Activated naive CD4-positive, alpha-beta T cell treated with anti-CD3 and anti-CD28 coated beads, Interleukin-2, amount 50 U/mL, for 16 hours (primary cell): Measurements from ENCODE around the gene TRIM38.
"Not testable (repeated sequence)": the region's sequence is repeated elsewhere in the genome, so short reads cannot be mapped to it uniquely, and the experiment has no call there.

Experiments
- DNase-seq: peaks from one replicate; pipeline ENCODE4 v3.0.0-alpha.2; 2020

TRIM38 gene

DNA sequence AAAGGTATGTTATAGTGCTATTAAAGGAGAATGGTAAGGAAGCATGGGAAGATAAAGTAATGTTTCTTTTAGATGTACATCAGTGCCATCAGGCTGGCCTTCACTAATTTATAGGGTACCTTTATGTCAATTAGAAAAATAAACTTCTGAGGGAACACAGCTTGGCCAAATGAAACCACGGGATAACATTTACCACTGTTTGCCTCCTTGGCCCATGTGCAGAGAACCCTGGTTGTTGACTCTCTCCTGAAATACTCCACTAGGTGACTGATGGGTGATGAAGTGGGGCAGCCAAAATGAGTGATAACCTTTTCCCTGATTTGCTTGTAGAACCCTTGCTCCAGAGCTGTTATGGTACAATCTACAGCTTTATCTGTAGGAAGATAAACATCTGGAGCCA, 9.5 kb downstream of the TRIM38 start:
- DNase-seq: no peak

GRCh38 chr6:25972902-25973301, 10.3 kb downstream of the TRIM38 start:
- no peak for DNase-seq

- DNase-seq: no peak
These were observed 11.4 kb downstream of the TRIM38 start for GRCh38 chr6:25973923-25974555.

GRCh38 chr6:25975923-25976560, 13.4 kb downstream of the TRIM38 start:
- no peak for DNase-seq

DNA sequence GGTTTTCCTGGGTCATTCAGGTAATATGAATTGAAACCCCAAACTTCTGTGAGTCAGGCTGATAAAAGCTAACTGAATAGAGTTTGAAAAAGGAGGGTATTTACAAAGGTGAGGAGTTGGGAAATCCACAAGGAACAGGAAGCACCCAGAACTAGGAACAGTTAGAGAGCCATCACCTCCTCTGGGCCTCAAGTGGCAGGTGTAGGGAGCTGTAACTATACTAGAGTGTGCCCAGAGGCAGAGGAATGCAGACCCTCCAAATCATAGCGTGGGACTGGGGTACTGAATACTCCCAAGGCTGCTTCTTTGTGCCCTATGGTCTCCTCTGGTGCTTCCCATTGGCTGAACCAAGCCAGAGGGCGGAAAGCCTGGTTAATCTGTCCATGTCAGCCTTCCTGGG, 18.3 kb downstream of the TRIM38 start:
- DNase-seq: no peak

GRCh38 chr6:25981568-25982263, 19.1 kb downstream of the TRIM38 start:
- no peak for DNase-seq

GRCh38 chr6:25984265-25984664, 21.7 kb downstream of the TRIM38 start:
- no peak for DNase-seq

GRCh38 chr6:25987845-25988244, 25.2 kb downstream of the TRIM38 start:
- DNase-seq: no peak

- no peak for DNase-seq
These were observed 27.7 kb downstream of the TRIM38 start for GRCh38 chr6:25990172-25990873.

DNA sequence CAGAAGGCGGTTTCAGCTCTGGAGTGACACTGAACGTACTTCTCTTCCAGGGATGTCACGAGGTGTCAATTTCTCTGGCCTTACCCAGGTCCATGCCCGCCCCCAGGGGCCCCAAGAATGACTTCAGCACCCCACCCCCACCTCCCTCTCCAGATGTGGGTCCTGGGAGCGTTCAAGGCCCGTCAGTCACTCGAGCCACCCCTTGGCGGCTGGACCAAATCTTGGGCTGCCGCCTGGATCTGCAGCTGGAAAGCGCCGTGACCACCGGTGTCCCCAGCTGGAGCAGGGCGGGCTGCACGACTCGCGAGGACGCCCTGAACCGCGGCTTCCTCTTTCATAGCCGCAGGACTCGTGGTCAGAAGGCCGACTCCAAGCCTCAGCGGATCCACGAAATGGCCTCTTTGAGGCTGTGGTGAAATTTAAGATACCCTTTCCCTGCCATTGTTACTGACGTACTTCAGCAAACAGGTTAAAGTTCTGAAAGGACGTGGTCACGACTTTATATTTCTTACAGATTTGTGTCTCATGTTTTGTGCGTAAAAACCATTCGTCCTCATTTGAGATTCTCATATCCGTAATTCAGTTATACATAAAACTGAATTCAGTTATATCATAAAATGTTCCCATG, 29.3 kb downstream of the TRIM38 start:
- DNase-seq: peak; percentile 35

DNA sequence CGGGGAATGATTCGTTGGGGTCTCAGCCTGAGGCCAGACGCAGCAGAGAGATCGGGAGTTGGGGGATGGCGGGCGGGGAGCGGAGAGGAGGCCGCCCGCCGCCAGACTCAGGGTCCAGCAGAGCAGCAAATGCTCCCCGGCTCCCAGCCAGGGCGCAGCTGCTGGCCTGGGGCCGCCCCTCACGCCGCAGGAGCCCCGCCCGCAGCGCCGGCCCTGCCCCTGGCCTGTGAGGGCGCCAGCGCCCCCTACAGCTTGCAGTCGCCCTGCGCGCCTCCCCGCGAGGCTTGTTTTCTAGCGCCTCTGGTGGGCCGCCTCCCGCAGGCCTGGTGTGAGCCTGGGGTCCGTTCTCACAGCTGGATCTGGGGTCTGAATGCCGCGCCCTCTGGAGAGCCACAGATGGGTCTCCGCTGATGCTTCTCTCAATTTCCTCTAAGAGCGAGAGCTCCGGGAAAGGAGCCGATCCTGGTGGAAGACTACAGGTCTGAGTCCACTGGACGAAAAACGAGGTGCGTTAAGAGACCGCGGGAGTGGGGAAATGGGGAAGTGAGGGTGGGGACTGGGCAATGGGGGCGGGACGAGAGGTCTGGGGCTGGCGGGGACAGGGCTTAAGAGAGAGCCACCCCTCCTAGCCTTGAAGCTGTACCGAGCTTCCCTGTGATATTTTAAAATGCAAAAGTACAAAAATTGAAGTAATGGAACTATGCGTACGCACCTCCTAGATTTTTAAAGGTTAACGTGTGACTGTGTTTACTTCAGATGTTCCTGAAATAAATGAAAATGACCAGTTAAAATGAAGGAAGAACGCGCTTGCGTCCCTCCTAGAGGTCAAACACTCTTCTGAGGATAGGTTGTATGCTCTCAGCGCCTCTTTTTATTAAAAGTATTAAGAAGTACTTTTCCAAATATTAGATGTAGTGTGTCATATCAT, 30.1 kb downstream of the TRIM38 start:
- DNase-seq: peak; percentile 96

- DNase-seq: not testable (repeated sequence)
These were observed 30.7 kb downstream of the TRIM38 start for GRCh38 chr6:25993341-25993684.

- DNase-seq: no peak
These were observed 32.9 kb downstream of the TRIM38 start for GRCh38 chr6:25995507-25995906.

DNA sequence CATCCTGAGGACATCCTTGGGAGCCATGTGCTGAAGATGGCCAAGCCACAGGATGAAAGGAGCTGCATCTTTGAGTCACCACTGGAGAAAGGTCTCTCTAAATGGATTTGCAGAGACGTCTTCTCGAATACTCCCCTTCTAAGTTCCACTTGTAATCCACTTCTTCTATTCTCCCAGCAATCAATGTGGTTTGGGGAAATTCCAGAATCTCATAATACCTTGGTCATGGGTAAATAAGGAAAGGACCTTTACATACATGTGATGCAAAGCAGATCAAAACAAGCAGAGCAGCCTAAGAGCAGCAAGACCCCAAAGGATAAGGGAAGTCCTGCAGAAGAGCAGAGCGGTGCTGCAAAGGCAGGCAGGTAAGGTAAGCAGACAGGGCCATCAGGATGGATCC, 35.3 kb downstream of the TRIM38 start:
- no peak for DNase-seq

- no peak for DNase-seq
These were observed 35.8 kb downstream of the TRIM38 start for GRCh38 chr6:25998379-25998778.

- not testable (repeated sequence) for DNase-seq
These were observed 36.6 kb downstream of the TRIM38 start for GRCh38 chr6:25999225-25999624.

GRCh38 chr6:26000366-26001144, 38.0 kb downstream of the TRIM38 start:
- DNase-seq: no peak

- DNase-seq: peak; percentile 42
These were observed 40.6 kb downstream of the TRIM38 start for GRCh38 chr6:26003102-26003694.

DNA sequence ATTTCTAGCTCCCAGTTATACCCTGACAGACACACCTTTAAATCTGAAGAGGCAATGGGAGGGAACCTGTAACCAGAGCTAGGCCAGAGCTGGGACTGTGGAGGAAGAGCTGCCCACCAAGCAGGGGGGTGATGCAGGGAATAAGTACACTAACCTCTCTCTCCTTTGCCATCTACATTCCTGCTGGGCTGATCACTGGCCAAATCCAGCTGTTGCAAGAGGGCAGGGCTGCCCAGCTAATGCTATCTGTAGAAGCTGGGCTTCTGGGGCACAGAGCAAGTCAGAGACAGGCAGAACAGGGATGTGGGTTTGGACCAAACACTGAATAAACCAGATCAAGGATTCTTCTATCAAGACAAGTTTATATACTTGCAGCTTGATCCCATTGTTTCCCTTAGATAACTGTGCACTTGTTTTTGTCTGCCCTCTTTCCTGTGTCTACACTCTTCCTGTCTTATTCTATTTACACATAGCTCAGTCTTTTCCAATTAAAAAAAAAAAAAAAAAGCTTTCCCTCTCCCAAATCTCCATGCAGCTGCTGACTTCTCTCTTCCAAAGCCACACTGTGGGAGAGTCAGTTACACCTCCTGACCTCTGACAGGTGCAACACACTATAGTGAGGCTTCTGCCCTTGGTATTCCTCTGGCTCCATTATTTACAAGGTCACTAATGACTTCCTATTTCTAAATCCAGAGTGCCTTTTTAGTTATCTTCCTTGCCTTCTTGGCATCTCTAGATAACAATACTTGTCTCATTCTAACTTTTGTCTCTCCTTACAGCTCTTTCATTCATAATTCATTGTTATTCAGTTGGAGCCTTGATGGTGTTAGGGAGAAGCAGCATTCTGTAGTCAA, 43.7 kb downstream of the TRIM38 start:
- no peak for DNase-seq

GRCh38 chr6:26006940-26007305, 44.3 kb downstream of the TRIM38 start:
- DNase-seq: not testable (repeated sequence)
